A673 (cell line): ENCODE measurements around the gene IGF2R.
"Not testable (repeated sequence)": the region's sequence is repeated elsewhere in the genome, so short reads cannot be mapped to it uniquely, and the experiment has no call there.

Experiments
- EZH2 ChIP-seq: fragments of 200-600 bp; sonication (generic); IDR thresholded peaks from 2 replicates; pipeline ENCODE4 v1.6.1; 2017; ENCODE audit warnings: borderline replicate concordance, low read depth, mild to moderate bottlenecking, mixed read lengths, antibody characterized with exemption, low read length; ENCODE audit not compliant: poor library complexity, severe bottlenecking
- TF ChIP-seq, protein P1 (sequence below): fragments of 300-800, 200-600 bp; sonication (generic); conservative IDR thresholded peaks from 2 replicates; pipeline ENCODE4 v1.5.1; 2017; ENCODE audit warnings: low read depth, mild to moderate bottlenecking, antibody characterized with exemption, low read length, moderate library complexity, mixed read lengths

DNA sequence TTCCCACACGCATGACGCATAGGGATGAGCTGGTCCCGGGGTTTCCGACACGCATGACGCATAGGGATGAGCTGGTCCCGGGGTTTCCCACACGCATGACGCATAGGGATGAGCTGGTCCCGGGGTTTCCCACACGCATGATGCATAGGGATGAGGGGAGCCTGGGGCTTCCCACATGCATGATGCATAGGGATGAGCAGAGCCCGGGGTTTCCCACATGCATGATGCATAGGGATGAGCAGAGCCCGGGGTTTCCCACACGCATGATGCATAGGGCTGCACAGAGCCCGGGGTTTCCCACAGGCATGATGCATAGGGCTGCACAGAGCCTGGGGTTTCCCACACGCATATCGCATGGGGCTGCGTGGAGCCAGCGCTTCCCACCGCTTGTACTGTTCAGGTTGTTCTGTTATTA lies 165.5 kb downstream of the IGF2R start:
- TF ChIP-seq, protein P1, sequence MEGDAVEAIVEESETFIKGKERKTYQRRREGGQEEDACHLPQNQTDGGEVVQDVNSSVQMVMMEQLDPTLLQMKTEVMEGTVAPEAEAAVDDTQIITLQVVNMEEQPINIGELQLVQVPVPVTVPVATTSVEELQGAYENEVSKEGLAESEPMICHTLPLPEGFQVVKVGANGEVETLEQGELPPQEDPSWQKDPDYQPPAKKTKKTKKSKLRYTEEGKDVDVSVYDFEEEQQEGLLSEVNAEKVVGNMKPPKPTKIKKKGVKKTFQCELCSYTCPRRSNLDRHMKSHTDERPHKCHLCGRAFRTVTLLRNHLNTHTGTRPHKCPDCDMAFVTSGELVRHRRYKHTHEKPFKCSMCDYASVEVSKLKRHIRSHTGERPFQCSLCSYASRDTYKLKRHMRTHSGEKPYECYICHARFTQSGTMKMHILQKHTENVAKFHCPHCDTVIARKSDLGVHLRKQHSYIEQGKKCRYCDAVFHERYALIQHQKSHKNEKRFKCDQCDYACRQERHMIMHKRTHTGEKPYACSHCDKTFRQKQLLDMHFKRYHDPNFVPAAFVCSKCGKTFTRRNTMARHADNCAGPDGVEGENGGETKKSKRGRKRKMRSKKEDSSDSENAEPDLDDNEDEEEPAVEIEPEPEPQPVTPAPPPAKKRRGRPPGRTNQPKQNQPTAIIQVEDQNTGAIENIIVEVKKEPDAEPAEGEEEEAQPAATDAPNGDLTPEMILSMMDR: not testable (repeated sequence)
- not testable (repeated sequence) for TF ChIP-seq EZH2
